ENCODE measurements around the gene BAZ1B. TPM values are rescaled to one million over a fixed set of nuclear protein-coding genes. Genes with fewer than 3 reads are reported as not detected.

Gene BAZ1B
- total and polyA plus RNA-seq, 4 donors: 19.9 to 65.0 (median 32.9) TPM

DNA sequence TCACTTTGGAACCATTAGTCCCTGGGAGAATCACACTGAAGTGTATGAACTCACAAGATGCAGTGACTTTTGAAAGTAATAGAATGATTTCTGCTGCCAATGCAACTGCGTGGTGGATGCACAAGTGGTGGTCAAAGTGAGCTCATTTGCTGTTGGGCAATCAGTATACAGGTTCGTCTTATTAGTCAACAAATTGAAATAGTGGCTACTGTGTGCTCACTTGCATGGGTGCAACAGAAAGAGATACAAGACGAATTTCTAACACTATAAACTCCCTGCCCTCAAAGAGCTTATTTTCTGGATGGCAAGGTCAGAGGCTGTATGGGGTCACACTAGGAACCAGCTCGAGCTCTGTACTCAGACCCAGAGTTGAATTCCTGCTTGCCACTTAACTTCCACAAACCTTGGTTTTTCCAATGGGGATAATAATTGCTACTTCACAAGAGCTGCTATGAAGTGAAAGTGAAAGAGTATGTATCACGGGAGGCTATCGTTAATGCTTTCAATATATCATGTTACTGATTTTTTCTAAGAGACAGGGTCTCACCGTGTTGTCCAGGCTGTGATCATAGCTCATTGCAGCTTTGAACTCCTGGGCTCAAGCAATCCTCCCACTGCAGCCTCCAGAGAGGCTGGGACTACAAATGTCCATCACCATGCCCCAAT lies 43.7 kb upstream of the BAZ1B start:
- H3K9me3 ChIP-seq (ENCODE audit: control insufficient read depth in 4 of 4, insufficient read depth in 3 of 4, low read length in 3 of 4): no peaks in the 10 kb centered on the region
- H3K4me3 ChIP-seq: no peak overlapping the region
- WGBS, 2 donors: 40 to 44% methylated on average over 7 of the region's 7 CpGs
- no peaks in the 10 kb centered on the region for H3K27me3 ChIP-seq (ENCODE audit: control insufficient read depth in 3 of 3, insufficient read depth in 3 of 3, low read length in 2 of 3)
- H3K4me1 ChIP-seq (ENCODE audit: control insufficient read depth in 5 of 5, insufficient read depth in 5 of 5, low read length in 5 of 5): peaks cover 0 to 2% (median 0%) of the 10 kb centered on the region in 5 donors
- H3K27ac ChIP-seq (ENCODE audit: low read depth in 1 of 2, low read length in 1 of 2): peak overlapping the region in 1 of 2 donors; percentile 10
- no peak overlapping the region for H3K9ac ChIP-seq (ENCODE audit: insufficient read depth in 1 of 2, low read length in 2 of 2)
- TF ChIP-seq, protein P1, sequence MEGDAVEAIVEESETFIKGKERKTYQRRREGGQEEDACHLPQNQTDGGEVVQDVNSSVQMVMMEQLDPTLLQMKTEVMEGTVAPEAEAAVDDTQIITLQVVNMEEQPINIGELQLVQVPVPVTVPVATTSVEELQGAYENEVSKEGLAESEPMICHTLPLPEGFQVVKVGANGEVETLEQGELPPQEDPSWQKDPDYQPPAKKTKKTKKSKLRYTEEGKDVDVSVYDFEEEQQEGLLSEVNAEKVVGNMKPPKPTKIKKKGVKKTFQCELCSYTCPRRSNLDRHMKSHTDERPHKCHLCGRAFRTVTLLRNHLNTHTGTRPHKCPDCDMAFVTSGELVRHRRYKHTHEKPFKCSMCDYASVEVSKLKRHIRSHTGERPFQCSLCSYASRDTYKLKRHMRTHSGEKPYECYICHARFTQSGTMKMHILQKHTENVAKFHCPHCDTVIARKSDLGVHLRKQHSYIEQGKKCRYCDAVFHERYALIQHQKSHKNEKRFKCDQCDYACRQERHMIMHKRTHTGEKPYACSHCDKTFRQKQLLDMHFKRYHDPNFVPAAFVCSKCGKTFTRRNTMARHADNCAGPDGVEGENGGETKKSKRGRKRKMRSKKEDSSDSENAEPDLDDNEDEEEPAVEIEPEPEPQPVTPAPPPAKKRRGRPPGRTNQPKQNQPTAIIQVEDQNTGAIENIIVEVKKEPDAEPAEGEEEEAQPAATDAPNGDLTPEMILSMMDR (IDR thresholded peaks at IDR 0.05; ENCODE audit: control extremely low read depth, extremely low read depth): no peak
- peaks cover 6 to 13% (median 8%) of the 10 kb centered on the region in 4 donors for H3K36me3 ChIP-seq (ENCODE audit: control insufficient read depth in 4 of 4, insufficient read depth in 4 of 4, low read length in 4 of 4)
- DNase-seq (no peak), ATAC-seq (ENCODE audit: insufficient read depth, low FRiP score) (no peak)

DNA sequence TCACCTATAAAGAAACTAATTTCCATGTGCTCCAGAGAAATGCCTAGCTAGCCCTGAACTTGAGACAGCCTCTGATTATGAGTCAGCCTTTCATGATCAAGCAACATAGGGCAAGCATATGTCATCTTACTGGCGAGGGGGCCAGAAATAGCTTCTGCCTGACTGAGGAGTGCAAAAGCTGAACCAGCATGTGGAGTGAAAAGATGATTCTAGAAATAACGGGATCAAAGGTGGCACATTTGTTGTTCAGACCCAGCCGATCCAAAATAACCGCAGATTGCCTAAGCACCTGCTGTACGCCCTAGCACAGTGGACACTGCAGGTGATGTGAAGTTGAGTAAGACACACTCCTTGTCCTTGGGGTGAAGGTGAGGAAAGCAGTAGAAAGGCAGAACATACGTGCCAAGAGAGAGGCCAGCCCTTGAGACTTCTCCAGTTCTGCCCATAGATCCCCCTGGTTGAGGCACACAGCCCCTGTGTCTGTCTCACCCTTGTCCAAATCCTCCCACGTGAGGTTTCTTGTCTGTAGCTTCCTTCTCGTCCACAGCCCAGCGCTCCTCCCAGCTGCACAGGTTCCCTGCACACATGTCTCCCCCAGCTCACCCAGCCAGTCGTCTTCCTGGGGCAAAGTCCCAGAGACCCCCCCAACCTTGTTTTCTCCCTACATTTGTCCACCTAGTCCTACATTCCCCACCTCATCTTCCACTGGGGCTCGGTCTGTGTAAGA lies 38.2 kb upstream of the BAZ1B start:
- ATAC-seq (ENCODE audit: insufficient read depth, low FRiP score): no peak
- Histone ChIP-seq H3K4me1 (ENCODE audit: control insufficient read depth in 5 of 5, insufficient read depth in 5 of 5, low read length in 5 of 5) (peaks cover 0 to 9% (median 7%) of the 10 kb centered on the region in 5 donors), H3K9ac (ENCODE audit: insufficient read depth in 1 of 2, low read length in 2 of 2) (no peak overlapping the region), H3K9me3 (ENCODE audit: control insufficient read depth in 4 of 4, insufficient read depth in 3 of 4, low read length in 3 of 4) (no peaks in the 10 kb centered on the region), H3K27me3 (ENCODE audit: control insufficient read depth in 3 of 3, insufficient read depth in 3 of 3, low read length in 2 of 3) (no peaks in the 10 kb centered on the region), H3K27ac (ENCODE audit: low read depth in 1 of 2, low read length in 1 of 2) (no peak overlapping the region), H3K4me3 (no peak overlapping the region), H3K36me3 (ENCODE audit: control insufficient read depth in 4 of 4, insufficient read depth in 4 of 4, low read length in 4 of 4) (no peaks in the 10 kb centered on the region)
- TF ChIP-seq, protein P1 (IDR thresholded peaks at IDR 0.05; ENCODE audit: control extremely low read depth, extremely low read depth): no peak
- no peak for DNase-seq
- 67 to 70% methylated on average over 10 to 11 of the region's 11 CpGs for WGBS, 2 donors

DNA sequence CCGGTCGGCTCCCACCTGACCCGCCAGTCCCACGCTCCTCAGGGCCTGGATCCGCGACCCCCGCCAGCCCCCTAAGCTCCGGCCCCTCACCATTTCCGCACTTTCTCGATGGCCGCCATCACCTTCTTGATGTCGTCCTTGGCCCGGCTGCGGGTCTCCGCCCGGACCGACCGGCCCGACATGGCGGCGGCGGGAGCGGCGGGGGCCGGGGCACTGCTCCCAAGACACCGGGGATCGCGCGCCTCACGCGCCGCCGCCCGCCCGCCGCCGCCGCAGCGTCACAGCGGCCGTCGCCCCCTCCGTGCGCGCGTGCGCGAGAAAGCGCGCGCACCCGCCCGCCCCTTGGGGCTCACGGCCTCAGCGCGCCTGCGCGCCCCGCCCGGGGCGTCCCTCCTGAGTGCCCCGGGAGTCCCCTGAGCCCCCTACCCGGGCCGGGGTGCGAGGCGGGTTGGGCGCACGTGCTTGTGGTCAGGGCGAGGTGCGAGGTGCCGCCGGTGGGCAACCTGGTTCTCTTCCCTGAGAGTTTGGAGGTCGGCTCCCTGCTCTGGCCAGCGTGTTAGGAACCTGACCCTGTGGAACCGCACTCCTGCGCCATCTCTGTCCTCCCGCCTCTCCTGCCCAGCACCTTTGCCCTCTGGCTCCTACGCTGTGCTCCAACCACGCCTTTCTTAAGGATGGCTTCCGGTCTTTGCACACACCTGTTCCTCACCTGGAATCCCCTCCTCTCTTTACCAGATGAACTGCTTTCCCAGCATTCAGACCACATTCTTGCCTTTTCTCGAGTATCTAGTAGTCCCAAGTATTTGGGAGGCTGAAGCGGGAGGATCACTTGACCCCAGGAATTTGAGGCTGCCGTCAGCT lies 35.5 kb upstream of the BAZ1B start, which contains the start of gene BCL7B:
BCL7B (minus strand) TSS at position 294 of the 861 bp plus-strand sequence; CDS start at position 182, 112 bp downstream.
- WGBS, 2 donors: 4 to 7% methylated on average over 49 to 83 of the region's 83 CpGs
- H3K9ac ChIP-seq (ENCODE audit: insufficient read depth in 1 of 2, low read length in 2 of 2): peak within 1 kb of the TSS; percentile 61 to 63
- TF ChIP-seq, protein P1 (IDR thresholded peaks at IDR 0.05; ENCODE audit: control extremely low read depth, extremely low read depth): no peak
- DNase-seq: peak; percentile 70 to 77 (median 74)
- H3K9me3 ChIP-seq (ENCODE audit: control insufficient read depth in 4 of 4, insufficient read depth in 3 of 4, low read length in 3 of 4): no peaks in the 10 kb centered on the region
- ATAC-seq (ENCODE audit: insufficient read depth, low FRiP score): peak; percentile 51
- H3K27ac ChIP-seq (ENCODE audit: low read depth in 1 of 2, low read length in 1 of 2): peak within 1 kb of the TSS; percentile 99
- H3K36me3 ChIP-seq (ENCODE audit: control insufficient read depth in 4 of 4, insufficient read depth in 4 of 4, low read length in 4 of 4): peaks cover 0 to 11% (median 1%) of the 10 kb centered on the region in 4 donors
- peak within 1 kb of the TSS; percentile 82 for H3K4me3 ChIP-seq
- peaks cover 3 to 9% (median 7%) of the 10 kb centered on the region in 5 donors for H3K4me1 ChIP-seq (ENCODE audit: control insufficient read depth in 5 of 5, insufficient read depth in 5 of 5, low read length in 5 of 5)
- H3K27me3 ChIP-seq (ENCODE audit: control insufficient read depth in 3 of 3, insufficient read depth in 3 of 3, low read length in 2 of 3): no peaks in the 10 kb centered on the region
